ENCODE results near the gene INPP5A.
"Not testable (repeated sequence)": the region's sequence is repeated elsewhere in the genome, so short reads cannot be mapped to it uniquely, and the experiment has no call there.

INPP5A gene

GRCh38 chr10:132793213-132793612, 255.6 kb downstream of the INPP5A start:
- no peak for DNase-seq

- DNase-seq, result no peak
Measured at GRCh38 chr10:132793871-132794849, 256.6 kb downstream of the INPP5A start.

- no peak for DNase-seq
Measured at GRCh38 chr10:132796846-132797245, 259.3 kb downstream of the INPP5A start.

GRCh38 chr10:132797986-132798385, 260.4 kb downstream of the INPP5A start:
- DNase-seq, result not testable (repeated sequence)

GRCh38 chr10:132798403-132798802, 260.8 kb downstream of the INPP5A start:
- DNase-seq, result no peak

GRCh38 chr10:132798876-132799275, 261.3 kb downstream of the INPP5A start:
- no peak for DNase-seq

GRCh38 chr10:132799865-132800264, 262.3 kb downstream of the INPP5A start:
- DNase-seq, result no peak

- DNase-seq, result no peak
Measured at GRCh38 chr10:132802048-132802447, 264.5 kb downstream of the INPP5A start.

GRCh38 chr10:132802694-132803320, 265.2 kb downstream of the INPP5A start:
- no peak for DNase-seq

GRCh38 chr10:132803416-132804210, 266.0 kb downstream of the INPP5A start:
- DNase-seq, result no peak

GRCh38 chr10:132804287-132804686, 266.7 kb downstream of the INPP5A start:
- DNase-seq, result no peak

GRCh38 chr10:132804785-132805426, 267.3 kb downstream of the INPP5A start:
- DNase-seq, result no peak

- DNase-seq, result no peak
Measured at GRCh38 chr10:132805599-132805998, 268.0 kb downstream of the INPP5A start.

- no peak for DNase-seq
Measured at GRCh38 chr10:132806110-132806509, 268.5 kb downstream of the INPP5A start.

- no peak for DNase-seq
Measured at GRCh38 chr10:132806561-132807003, 269.0 kb downstream of the INPP5A start.

GRCh38 chr10:132807621-132808049, 270.0 kb downstream of the INPP5A start:
- DNase-seq, result no peak

- no peak for DNase-seq
Measured at GRCh38 chr10:132808383-132809231, 271.0 kb downstream of the INPP5A start.

- no peak for DNase-seq
Measured at GRCh38 chr10:132809232-132810140, 271.9 kb downstream of the INPP5A start.

- no peak for DNase-seq
Measured at GRCh38 chr10:132810141-132810806, 272.7 kb downstream of the INPP5A start.
